ENCODE measurements around the gene DOCK11.

Gene DOCK11

GRCh38 chrX:118528071-118528737, 32.6 kb downstream of the DOCK11 start:
- peak in 1 of 3 donors; percentile 21 for DNase-seq (ENCODE audit: low read depth in 3 of 3, low spot score in 1 of 3)

- no peak for DNase-seq (ENCODE audit: low read depth in 3 of 3, low spot score in 1 of 3)
Observed at GRCh38 chrX:118530219-118530911, 34.8 kb downstream of the DOCK11 start.

GRCh38 chrX:118534716-118535493, 39.3 kb downstream of the DOCK11 start:
- no peak for DNase-seq (ENCODE audit: low read depth in 3 of 3, low spot score in 1 of 3)

GRCh38 chrX:118536204-118536603, 40.6 kb downstream of the DOCK11 start:
- no peak for DNase-seq (ENCODE audit: low read depth in 3 of 3, low spot score in 1 of 3)

GRCh38 chrX:118536687-118537461, 41.3 kb downstream of the DOCK11 start:
- DNase-seq (ENCODE audit: low read depth in 3 of 3, low spot score in 1 of 3), result no peak

GRCh38 chrX:118538386-118538785, 42.8 kb downstream of the DOCK11 start:
- no peak for DNase-seq (ENCODE audit: low read depth in 3 of 3, low spot score in 1 of 3)

GRCh38 chrX:118540342-118540741, 44.7 kb downstream of the DOCK11 start:
- no peak for DNase-seq (ENCODE audit: low read depth in 3 of 3, low spot score in 1 of 3)

GRCh38 chrX:118541482-118541881, 45.9 kb downstream of the DOCK11 start:
- DNase-seq (ENCODE audit: low read depth in 3 of 3, low spot score in 1 of 3), result no peak

- no peak for DNase-seq (ENCODE audit: low read depth in 3 of 3, low spot score in 1 of 3)
Observed at GRCh38 chrX:118545510-118545909, 49.9 kb downstream of the DOCK11 start.

GRCh38 chrX:118548841-118549240, 53.2 kb downstream of the DOCK11 start:
- DNase-seq (ENCODE audit: low read depth in 3 of 3, low spot score in 1 of 3), result no peak

- no peak for DNase-seq (ENCODE audit: low read depth in 3 of 3, low spot score in 1 of 3)
Observed at GRCh38 chrX:118550792-118551191, 55.2 kb downstream of the DOCK11 start.

GRCh38 chrX:118551426-118551825, 55.8 kb downstream of the DOCK11 start:
- no peak for DNase-seq (ENCODE audit: low read depth in 3 of 3, low spot score in 1 of 3)

GRCh38 chrX:118552121-118552900, 56.7 kb downstream of the DOCK11 start:
- no peak for DNase-seq (ENCODE audit: low read depth in 3 of 3, low spot score in 1 of 3)

- DNase-seq (ENCODE audit: low read depth in 3 of 3, low spot score in 1 of 3), result no peak
Observed at GRCh38 chrX:118553042-118553710, 57.6 kb downstream of the DOCK11 start.

GRCh38 chrX:118554511-118554910, 58.9 kb downstream of the DOCK11 start:
- DNase-seq (ENCODE audit: low read depth in 3 of 3, low spot score in 1 of 3), result no peak

- DNase-seq (ENCODE audit: low read depth in 3 of 3, low spot score in 1 of 3), result no peak
Observed at GRCh38 chrX:118558926-118559325, 63.3 kb downstream of the DOCK11 start.

- no peak for DNase-seq (ENCODE audit: low read depth in 3 of 3, low spot score in 1 of 3)
Observed at GRCh38 chrX:118560489-118560888, 64.9 kb downstream of the DOCK11 start.

GRCh38 chrX:118562582-118563164, 67.1 kb downstream of the DOCK11 start:
- DNase-seq (ENCODE audit: low read depth in 3 of 3, low spot score in 1 of 3), result no peak

GRCh38 chrX:118564498-118564897, 68.9 kb downstream of the DOCK11 start:
- no peak for DNase-seq (ENCODE audit: low read depth in 3 of 3, low spot score in 1 of 3)

- no peak for DNase-seq (ENCODE audit: low read depth in 3 of 3, low spot score in 1 of 3)
Observed at GRCh38 chrX:118565853-118566252, 70.2 kb downstream of the DOCK11 start.
